ENCODE measurements around the gene XIRP1. TPM values are rescaled to one million over a fixed set of nuclear protein-coding genes. Genes with fewer than 3 reads are reported as not detected.
A peak's percentile ranks its signal among the peaks of the same experiment; 100 is the strongest.

XIRP1 gene
- total and polyA plus RNA-seq, 4 donors: 0.01 TPM; not detected in 3

DNA sequence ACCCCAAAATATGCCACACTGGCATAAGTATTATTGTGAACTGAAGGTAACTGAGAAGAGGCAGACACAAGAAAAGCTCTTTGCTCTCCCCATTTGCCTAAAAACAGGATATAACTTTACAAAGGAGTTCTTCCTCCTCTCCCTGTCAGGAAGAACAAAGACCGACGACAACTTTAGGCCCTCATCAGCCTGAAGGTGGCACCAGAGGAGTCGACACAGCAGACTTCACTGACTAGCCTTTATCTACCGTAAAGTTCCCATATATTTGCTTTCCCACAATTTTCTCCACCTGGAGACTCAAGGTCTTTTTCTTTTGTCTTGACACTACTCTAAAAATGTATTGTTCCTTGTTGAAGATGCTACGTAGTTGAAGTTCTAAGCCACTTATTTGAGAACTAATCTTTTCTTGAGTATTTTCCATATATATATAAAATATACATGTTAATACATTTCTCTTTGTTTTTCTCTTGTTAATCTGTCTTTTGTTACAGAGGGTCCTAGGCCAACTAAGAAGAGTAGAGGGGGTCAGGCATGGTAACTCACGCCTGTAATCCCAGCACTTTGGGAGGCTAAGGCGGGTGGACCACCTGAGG lies 16.2 kb upstream of the XIRP1 start:
- 35% methylated on average over 7 of the region's 7 CpGs for WGBS

DNA sequence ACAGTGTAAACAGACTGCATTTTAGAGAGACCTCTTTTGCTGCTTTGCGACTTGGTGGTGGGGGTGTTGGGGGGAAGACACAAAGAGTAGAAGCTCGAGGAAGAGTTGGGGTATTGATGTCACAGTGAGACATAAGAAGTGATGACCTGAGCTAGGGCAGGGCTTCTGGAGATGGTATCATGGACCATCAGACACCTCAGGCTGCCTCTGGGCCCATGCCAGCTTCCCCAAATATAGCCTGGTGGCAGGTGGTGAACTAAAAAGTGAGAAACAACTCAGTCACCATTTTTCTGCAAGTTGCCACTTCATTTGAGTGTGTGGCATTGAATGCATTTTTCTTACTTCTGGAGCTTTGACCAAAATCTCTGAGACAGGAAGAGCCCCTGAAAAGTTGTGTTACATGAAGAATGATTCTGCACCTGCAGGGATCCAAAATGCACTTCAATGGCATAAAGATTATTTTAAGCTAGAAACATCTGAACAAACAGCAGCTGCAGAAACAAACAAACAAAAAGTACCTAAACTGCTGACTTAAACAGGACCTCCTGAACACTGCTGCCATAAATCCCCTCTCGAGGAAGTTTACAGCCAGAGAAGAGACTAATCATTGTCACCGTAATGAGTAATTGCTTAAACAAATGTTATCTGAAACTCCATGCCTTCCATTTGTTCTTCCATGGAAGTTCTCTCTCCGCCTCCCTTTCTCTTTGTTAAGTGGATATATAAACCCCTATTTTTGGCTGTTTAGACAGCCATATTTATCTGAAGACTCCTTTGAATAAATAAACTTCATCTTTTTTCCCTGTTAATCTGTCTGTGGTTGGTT lies 15.2 kb upstream of the XIRP1 start:
- Histone ChIP-seq H3K4me3 (ENCODE audit: low read depth in 1 of 3, low read length in 3 of 3) (no peak overlapping the region), H3K4me1 (ENCODE audit: control insufficient read depth in 4 of 4, insufficient read depth in 4 of 4, low read length in 3 of 4) (no peaks in the 10 kb centered on the region), H3K9ac (ENCODE audit: low read depth in 1 of 2, low read length in 2 of 2) (no peak overlapping the region), H3K36me3 (ENCODE audit: control insufficient read depth in 4 of 4, insufficient read depth in 3 of 4, low read depth in 1 of 4, low read length in 3 of 4) (no peaks in the 10 kb centered on the region), H3K27me3 (ENCODE audit: control insufficient read depth in 4 of 4, insufficient read depth in 4 of 4, low read length in 3 of 4) (no peaks in the 10 kb centered on the region), H3K27ac (ENCODE audit: low read depth in 1 of 2, low read length in 2 of 2) (no peak overlapping the region), H3K9me3 (ENCODE audit: control insufficient read depth in 4 of 4, low read length in 3 of 4) (peaks cover 0 to 3% (median under 1%) of the 10 kb centered on the region in 4 donors)
- TF ChIP-seq, protein P1, sequence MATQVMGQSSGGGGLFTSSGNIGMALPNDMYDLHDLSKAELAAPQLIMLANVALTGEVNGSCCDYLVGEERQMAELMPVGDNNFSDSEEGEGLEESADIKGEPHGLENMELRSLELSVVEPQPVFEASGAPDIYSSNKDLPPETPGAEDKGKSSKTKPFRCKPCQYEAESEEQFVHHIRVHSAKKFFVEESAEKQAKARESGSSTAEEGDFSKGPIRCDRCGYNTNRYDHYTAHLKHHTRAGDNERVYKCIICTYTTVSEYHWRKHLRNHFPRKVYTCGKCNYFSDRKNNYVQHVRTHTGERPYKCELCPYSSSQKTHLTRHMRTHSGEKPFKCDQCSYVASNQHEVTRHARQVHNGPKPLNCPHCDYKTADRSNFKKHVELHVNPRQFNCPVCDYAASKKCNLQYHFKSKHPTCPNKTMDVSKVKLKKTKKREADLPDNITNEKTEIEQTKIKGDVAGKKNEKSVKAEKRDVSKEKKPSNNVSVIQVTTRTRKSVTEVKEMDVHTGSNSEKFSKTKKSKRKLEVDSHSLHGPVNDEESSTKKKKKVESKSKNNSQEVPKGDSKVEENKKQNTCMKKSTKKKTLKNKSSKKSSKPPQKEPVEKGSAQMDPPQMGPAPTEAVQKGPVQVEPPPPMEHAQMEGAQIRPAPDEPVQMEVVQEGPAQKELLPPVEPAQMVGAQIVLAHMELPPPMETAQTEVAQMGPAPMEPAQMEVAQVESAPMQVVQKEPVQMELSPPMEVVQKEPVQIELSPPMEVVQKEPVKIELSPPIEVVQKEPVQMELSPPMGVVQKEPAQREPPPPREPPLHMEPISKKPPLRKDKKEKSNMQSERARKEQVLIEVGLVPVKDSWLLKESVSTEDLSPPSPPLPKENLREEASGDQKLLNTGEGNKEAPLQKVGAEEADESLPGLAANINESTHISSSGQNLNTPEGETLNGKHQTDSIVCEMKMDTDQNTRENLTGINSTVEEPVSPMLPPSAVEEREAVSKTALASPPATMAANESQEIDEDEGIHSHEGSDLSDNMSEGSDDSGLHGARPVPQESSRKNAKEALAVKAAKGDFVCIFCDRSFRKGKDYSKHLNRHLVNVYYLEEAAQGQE (IDR thresholded peaks at IDR 0.05): no peak
- TF ChIP-seq, protein P2, sequence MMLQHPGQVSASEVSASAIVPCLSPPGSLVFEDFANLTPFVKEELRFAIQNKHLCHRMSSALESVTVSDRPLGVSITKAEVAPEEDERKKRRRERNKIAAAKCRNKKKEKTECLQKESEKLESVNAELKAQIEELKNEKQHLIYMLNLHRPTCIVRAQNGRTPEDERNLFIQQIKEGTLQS (IDR thresholded peaks at IDR 0.05): no peak
- no peak for TF ChIP-seq HNF4A (conservative IDR thresholded peaks at IDR 0.05)
- no peak for TF ChIP-seq HNF4G (IDR thresholded peaks at IDR 0.05)
- no peak for TF ChIP-seq YY1 (IDR thresholded peaks at IDR 0.05)
- no peak for TF ChIP-seq EGR1 (IDR thresholded peaks at IDR 0.05; ENCODE audit: low read depth in 2 of 2)
- no peak for TF ChIP-seq RAD21 (IDR thresholded peaks at IDR 0.05)
- no peak for TF ChIP-seq NR2F2 (IDR thresholded peaks at IDR 0.05)
- TF ChIP-seq, protein P3, sequence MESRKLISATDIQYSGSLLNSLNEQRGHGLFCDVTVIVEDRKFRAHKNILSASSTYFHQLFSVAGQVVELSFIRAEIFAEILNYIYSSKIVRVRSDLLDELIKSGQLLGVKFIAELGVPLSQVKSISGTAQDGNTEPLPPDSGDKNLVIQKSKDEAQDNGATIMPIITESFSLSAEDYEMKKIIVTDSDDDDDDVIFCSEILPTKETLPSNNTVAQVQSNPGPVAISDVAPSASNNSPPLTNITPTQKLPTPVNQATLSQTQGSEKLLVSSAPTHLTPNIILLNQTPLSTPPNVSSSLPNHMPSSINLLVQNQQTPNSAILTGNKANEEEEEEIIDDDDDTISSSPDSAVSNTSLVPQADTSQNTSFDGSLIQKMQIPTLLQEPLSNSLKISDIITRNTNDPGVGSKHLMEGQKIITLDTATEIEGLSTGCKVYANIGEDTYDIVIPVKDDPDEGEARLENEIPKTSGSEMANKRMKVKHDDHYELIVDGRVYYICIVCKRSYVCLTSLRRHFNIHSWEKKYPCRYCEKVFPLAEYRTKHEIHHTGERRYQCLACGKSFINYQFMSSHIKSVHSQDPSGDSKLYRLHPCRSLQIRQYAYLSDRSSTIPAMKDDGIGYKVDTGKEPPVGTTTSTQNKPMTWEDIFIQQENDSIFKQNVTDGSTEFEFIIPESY (IDR thresholded peaks at IDR 0.05): no peak
- TF ChIP-seq JUND (IDR thresholded peaks at IDR 0.05): no peak
- TF ChIP-seq FOXA1 (IDR thresholded peaks at IDR 0.05): no peak
- TF ChIP-seq, protein P4, sequence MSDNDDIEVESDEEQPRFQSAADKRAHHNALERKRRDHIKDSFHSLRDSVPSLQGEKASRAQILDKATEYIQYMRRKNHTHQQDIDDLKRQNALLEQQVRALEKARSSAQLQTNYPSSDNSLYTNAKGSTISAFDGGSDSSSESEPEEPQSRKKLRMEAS (IDR thresholded peaks at IDR 0.05): no peak
- TF ChIP-seq, protein P5, sequence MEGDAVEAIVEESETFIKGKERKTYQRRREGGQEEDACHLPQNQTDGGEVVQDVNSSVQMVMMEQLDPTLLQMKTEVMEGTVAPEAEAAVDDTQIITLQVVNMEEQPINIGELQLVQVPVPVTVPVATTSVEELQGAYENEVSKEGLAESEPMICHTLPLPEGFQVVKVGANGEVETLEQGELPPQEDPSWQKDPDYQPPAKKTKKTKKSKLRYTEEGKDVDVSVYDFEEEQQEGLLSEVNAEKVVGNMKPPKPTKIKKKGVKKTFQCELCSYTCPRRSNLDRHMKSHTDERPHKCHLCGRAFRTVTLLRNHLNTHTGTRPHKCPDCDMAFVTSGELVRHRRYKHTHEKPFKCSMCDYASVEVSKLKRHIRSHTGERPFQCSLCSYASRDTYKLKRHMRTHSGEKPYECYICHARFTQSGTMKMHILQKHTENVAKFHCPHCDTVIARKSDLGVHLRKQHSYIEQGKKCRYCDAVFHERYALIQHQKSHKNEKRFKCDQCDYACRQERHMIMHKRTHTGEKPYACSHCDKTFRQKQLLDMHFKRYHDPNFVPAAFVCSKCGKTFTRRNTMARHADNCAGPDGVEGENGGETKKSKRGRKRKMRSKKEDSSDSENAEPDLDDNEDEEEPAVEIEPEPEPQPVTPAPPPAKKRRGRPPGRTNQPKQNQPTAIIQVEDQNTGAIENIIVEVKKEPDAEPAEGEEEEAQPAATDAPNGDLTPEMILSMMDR (IDR thresholded peaks at IDR 0.05; ENCODE audit: low read depth, low read length, missing input control): no peak
- TF ChIP-seq TAF1 (conservative IDR thresholded peaks at IDR 0.05): no peak
- no peak for TF ChIP-seq RXRA (IDR thresholded peaks at IDR 0.05)
- no peak for TF ChIP-seq FOXA2 (IDR thresholded peaks at IDR 0.05)
- no peak for TF ChIP-seq SP1 (IDR thresholded peaks at IDR 0.05)
- 72% methylated on average over 5 of the region's 5 CpGs for WGBS
- DNase-seq (ENCODE audit: low spot score): no peak

More for the DNA sequence above, 16.2 kb upstream of the XIRP1 start:
- Histone ChIP-seq H3K36me3 (ENCODE audit: control insufficient read depth in 4 of 4, insufficient read depth in 3 of 4, low read depth in 1 of 4, low read length in 3 of 4) (no peaks in the 10 kb centered on the region), H3K4me3 (ENCODE audit: low read depth in 1 of 3, low read length in 3 of 3) (no peak overlapping the region), H3K4me1 (ENCODE audit: control insufficient read depth in 4 of 4, insufficient read depth in 4 of 4, low read length in 3 of 4) (no peaks in the 10 kb centered on the region), H3K9me3 (ENCODE audit: control insufficient read depth in 4 of 4, low read length in 3 of 4) (peaks cover 0 to 3% (median under 1%) of the 10 kb centered on the region in 4 donors), H3K9ac (ENCODE audit: low read depth in 1 of 2, low read length in 2 of 2) (no peak overlapping the region), H3K27ac (ENCODE audit: low read depth in 1 of 2, low read length in 2 of 2) (no peak overlapping the region), H3K27me3 (ENCODE audit: control insufficient read depth in 4 of 4, insufficient read depth in 4 of 4, low read length in 3 of 4) (no peaks in the 10 kb centered on the region)
- TF ChIP-seq RAD21 (IDR thresholded peaks at IDR 0.05) (peak; percentile 82 to 83), TAF1 (conservative IDR thresholded peaks at IDR 0.05) (no peak)
- TF ChIP-seq, protein P5 (IDR thresholded peaks at IDR 0.05; ENCODE audit: low read depth, low read length, missing input control): peak; percentile 62
- DNase-seq (ENCODE audit: low spot score): no peak
